Measurements from ENCODE around the gene GLIS1.
A peak's percentile ranks its signal among the peaks of the same experiment; 100 is the strongest.

The GLIS1 gene

DNA sequence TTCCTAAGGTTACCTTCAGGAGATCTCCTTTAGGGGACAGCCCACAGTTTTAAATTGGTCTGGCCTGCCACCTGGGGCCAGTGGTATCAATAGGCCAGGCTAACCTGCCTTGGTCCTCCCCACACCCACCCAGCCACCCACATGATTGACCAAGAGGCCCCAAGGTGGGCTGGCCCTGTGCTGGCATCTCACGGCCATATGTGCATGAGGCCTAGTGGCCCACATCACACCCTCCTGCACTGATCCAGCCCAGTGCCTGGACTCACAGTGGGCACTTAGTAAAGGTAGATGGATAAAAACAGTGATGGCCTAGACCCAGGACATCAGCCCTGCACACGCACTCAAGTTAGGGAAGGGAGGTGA, 197.7 kb downstream of the GLIS1 start:
- DNase-seq: no peak

DNA sequence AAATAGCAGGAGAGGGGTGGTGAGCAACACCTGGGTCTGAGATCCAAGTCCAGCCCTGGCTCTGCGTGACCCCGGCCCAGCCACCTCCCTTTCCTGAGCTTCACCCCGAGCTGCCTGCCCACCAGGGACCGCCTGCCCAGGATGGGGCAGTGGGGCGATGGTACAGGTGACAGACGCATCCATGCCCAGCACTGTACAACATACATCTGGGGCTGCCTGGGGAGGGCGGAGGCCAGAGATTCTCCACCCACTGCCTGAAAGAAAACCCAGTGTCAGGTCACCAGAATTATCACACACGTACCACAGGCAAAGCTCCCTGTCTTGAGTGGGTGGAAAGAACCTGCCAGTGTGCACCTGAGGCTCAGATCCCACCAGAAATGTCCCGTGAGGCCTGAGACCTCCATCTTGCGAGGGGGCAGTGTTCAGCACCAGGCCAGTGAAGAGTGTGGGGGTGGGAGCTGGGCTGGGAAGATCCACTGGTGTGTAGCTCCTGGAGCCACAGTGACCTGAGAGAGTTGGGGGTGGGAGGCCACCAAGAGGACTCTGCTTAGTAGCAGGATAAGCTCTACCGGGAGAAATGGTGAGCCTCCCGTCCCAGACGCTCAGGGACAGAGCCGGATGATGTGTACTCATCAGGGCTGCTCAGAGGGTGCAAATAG, 198.2 kb downstream of the GLIS1 start:
- no peak for DNase-seq

DNA sequence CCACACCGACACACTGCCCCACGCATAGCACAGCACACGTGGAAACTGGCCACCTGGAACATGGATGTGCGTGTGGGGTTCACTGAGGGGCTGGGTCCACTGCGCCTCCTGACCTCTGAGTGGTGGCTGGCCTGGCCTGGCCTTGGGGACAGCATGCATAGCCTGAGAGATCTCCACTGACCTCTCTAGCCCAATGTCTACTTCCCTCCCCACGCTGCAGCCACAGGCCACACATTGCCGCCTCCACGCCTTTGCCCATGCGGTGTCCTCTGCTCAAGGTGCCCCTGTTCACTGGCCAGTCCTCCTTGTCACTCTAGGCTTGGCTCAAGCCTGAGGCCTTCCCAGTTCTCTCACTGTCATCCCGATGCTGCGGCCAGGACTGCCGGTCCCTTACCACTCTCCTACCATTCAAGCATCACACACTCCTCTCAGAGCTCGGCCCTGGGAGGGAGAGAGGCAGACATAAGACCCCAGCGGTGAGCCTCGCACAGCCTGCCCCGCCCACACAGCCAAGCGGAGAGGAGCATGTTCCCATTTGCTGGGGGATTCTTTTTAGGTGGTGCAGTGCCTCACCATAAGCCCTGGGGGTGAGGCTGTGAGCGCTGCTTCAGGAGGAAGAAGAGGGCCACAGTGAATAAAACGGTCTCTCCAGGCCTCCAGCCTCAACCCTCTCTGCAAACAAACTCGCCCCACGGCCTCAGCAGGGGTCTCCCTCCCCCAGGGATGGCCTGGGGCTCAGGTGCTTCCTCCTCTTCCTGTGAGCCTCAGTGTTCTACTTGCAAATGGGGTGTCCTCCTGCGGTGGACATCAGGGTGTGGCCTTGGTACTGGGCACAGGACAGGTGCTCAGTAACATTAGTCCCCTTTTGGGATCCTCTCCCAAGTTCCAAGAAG, 199.0 kb downstream of the GLIS1 start:
- no peak for DNase-seq

- DNase-seq: no peak
Measured at GRCh38 chr1:53539226-53539625, 199.7 kb downstream of the GLIS1 start.

GRCh38 chr1:53536606-53537005, 202.4 kb downstream of the GLIS1 start:
- DNase-seq: no peak

GRCh38 chr1:53535846-53536245, 203.1 kb downstream of the GLIS1 start:
- no peak for DNase-seq

GRCh38 chr1:53535226-53535625, 203.7 kb downstream of the GLIS1 start:
- DNase-seq: no peak

GRCh38 chr1:53532912-53533311, 206.1 kb downstream of the GLIS1 start:
- DNase-seq: no peak

- DNase-seq: no peak
Measured at GRCh38 chr1:53532377-53532776, 206.6 kb downstream of the GLIS1 start.

DNA sequence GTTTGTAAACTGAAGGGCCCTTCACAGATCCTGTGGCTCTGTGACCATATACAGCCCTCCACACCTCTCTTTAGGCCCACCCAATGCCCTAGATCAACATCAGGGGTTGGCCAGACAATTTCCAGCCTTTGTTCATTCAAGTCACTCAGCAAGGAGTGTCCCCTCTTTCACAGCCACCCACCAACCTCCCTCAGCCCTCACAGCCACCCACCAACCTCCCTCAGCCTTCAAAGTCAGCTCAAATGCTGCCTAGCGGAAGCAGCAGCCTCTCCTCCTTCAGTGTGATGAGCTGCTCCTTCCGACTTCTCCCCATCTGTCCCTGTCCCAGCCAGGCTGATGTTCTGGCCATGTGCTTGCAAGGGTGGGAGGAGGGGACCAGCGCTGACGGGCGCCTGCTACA, 208.4 kb downstream of the GLIS1 start:
- DNase-seq: no peak

DNA sequence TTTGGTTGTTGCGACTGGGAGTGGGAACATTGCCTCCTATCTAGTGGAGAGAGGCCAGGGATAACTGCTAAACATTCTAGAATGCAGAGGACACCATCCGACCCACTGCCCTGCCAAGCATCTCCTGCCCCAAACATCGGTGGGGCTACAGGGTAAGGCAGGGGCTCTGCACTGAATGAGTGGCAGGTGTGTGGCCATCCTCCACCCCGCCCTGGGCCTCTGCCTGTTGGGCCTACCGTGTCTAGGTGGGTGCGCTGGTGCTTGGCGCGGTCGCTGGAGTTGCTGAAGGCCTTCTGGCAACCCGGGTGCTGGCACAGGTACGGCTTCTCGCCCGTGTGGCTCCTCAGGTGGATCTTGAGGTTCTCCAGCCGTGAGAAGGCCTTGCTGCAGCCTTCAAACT, 209.4 kb downstream of the GLIS1 start:
- no peak for DNase-seq

GRCh38 chr1:53527368-53527767, 211.6 kb downstream of the GLIS1 start:
- DNase-seq: no peak

DNA sequence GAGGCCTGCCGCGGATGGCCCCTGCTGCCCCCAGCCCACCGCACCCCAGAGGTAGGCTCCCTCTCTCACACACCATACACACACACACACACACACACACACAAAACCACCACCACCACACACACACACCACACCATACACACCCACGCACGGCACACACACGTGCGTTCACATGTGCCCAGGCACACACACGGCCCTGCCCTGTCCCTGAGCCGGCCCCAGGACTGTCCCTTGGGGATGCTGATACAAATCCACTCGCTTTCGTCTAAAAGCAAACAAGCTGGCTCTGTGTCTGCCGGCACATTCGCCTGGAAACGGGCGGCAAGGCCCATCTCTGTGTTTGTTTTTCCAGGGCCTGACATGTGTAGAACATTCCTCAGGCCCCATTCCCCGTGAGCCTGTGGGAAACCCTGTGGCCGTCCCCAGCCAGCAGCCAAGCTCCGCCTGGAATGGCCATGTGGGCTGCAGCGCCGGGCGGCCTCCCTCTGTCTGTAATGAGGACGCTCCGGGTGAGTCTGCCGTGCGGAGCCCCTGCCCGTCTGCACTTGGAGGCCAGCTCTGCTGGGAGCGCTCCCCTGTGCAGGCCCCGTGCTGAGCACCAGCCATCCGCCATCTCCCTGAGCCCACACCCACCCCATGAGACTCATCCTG, 212.4 kb downstream of the GLIS1 start:
- DNase-seq: no peak

- peak; percentile 36 for DNase-seq
Measured at GRCh38 chr1:53525595-53525994, 213.4 kb downstream of the GLIS1 start.

DNA sequence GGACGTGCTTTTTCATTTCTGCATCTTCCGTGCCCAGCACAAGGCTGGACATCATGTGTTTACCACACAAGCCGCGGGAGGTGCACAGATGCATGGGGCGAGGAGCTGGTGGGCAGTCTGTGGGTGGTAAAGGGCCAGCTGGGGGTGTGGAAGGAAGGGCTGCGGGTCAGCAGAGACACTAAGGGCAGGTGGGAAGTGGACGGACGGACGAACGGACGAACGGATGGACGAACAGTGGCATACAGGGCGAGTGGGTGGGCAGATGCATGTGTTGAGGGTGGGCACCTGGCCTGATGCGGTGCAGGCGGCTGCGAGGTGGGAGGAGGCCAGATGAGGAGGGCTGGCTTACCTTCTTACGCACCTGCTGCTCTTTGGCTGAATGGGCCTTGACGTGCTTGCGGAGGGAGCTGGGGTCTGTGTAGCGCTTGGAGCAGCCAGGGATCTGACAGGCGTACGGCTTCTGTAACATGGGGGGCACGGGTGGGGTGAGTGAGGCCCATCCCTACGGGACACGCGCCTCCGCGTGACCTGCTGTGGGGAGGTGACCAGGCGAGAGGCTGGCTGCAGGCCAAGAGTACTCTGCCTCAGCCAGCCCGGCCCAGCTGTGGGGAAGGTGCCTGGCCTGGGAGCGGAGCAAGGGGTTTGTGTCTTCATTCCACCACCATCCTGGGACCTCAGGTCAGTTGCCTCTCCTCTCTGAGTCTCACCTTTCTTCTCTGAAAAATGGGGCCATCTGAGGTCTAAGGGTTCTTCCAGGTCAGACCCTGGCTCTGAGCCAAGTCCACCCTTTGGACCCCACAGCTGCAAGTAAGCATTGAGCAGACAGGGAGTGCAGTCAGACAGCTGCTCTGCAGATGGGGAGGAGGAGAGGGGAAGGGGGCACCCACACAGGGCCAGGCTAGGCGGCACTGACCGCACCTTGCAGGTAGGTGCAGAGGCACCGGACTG, 214.3 kb downstream of the GLIS1 start:
- peak; percentile 54 for DNase-seq

DNA sequence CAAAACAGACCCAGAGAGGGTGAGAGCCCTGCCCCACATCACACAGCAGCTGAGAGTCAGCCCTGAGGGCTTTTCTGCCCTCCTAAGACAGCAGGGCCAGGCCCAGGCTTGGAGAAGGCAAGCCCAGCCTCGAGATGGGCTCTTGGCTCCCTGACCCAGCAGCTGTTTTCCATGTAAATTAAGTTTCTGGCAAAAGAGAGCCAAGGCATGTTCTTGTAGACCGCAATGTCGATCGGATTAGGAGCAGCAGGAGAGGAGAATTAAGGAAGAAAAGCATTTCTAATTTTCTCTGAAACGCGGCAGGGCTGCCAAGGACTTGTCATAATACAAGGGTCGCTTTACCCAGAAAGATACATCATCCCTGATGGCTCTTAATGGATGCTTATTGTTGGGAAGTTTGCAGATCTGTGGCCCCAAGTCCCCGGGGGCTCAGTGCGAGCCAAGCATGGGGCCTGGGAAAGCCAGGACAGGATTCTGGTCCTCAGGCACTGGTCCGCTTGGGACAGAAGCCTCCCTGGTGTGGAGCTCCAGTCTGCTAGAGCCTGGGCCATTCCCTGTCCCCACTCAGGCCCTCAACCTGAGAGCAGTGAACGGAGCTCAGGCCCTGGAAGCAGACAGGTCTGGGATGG, 216.9 kb downstream of the GLIS1 start:
- DNase-seq: no peak

DNA sequence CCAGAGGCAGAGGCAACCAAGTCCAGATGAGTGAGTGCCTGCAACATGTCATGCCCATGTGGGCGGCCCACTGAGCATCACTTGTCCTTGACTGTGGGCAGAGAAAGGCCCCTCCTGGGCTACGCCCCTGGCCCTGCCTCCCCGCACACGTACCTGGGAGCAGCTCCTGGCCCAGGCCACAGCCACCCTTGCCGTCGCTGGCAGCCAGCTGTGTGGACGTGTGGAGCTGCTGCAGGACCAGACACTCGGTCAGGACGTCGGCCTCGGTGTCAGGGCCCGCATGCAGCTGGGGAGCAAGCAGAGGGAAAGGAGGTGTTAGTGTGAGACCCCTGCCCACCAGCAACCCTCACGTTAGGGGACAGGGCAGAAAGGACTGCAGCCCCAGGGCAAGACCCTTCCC, 218.5 kb downstream of the GLIS1 start:
- no peak for DNase-seq

GRCh38 chr1:53519421-53519820, 219.5 kb downstream of the GLIS1 start:
- no peak for DNase-seq

GRCh38 chr1:53518775-53519174, 220.2 kb downstream of the GLIS1 start:
- no peak for DNase-seq

DNA sequence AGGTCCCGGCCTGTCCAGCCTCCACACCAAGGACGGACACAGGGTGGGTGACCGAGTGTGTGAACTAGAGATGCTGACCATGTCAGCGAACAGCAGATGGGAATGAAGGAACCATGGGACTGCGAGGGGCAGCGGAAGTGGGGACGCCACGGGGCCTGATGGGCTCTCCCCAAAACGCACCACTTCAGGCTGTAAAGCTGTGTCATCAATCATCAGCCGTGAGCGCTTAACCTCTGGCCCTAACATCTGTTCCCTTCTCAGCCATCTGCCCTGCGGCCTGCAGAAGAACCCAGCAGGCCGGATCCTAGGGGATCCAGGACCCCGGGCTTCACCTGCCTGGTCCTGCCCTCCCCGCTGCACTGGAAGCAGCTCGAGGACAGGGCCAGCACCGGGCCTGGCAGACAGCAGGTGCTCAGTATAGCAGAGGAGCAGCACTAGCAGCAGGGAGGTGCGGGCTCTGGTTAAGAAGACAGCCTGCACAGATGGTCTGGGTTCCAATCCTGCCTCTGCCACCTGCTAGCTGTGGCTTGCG, 221.1 kb downstream of the GLIS1 start:
- DNase-seq: no peak

DNA sequence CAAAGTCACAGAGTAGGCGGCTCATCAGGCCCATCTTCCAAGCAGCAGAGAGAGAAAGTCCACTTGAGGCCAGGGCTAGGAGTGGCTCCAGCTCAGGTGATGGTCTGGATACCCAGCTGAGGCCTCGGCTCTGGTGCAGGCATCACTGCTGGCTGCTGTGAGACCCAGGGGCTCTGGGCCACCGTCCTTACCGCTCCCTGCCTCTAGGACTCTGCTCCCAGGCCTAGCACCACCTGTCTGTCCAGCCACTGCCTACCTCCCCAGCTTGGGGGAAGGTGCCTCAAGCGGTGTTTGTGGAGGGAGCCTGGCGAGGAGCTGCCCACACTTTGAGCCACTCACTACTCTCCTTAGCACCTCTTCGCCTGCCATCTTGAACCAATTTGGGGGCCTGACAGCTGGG, 221.9 kb downstream of the GLIS1 start:
- DNase-seq: no peak

- DNase-seq: no peak
Measured at GRCh38 chr1:53516181-53516580, 222.8 kb downstream of the GLIS1 start.
